Left ventricle myocardium superior (tissue), 1 donor: ENCODE results near the gene COA8. TPM values are rescaled to one million over a fixed set of nuclear protein-coding genes. Genes with fewer than 3 reads are reported as not detected.

ENCODE experiments used
- ATAC-seq: fragments of 200-7000 bp; cut with Tn5 transposase; one replicate; pipeline ENCODE4 v1.9.1; 2020; ENCODE audit warnings: mild to moderate bottlenecking, moderate library complexity
- DNase-seq: peaks from one replicate; pipeline ENCODE4 v3.0.0-alpha.2; 2020
- intact Hi-C: fragments of 100-400 bp; cut with micrococcal nuclease; formaldehyde crosslinking; loops from one replicate; pipeline ENCODE4 v1.11.0; 2022
- total RNA-seq: library from RNA; stranded (reverse); fragmentation: NEBNext Ultra II Directional; extraction: Animal tissue kit (Norgen Biotek cat#: 25700); gene quantifications from one replicate; pipeline ENCODE4 v1.2.1, GENCODE V29; 2021
- donor health status: DM: no; HTN: yes; CAD: no; lungs with severe emphysema.

Gene COA8
- total RNA-seq, 1 donor from 2014 or later = 56.2 TPM

DNA sequence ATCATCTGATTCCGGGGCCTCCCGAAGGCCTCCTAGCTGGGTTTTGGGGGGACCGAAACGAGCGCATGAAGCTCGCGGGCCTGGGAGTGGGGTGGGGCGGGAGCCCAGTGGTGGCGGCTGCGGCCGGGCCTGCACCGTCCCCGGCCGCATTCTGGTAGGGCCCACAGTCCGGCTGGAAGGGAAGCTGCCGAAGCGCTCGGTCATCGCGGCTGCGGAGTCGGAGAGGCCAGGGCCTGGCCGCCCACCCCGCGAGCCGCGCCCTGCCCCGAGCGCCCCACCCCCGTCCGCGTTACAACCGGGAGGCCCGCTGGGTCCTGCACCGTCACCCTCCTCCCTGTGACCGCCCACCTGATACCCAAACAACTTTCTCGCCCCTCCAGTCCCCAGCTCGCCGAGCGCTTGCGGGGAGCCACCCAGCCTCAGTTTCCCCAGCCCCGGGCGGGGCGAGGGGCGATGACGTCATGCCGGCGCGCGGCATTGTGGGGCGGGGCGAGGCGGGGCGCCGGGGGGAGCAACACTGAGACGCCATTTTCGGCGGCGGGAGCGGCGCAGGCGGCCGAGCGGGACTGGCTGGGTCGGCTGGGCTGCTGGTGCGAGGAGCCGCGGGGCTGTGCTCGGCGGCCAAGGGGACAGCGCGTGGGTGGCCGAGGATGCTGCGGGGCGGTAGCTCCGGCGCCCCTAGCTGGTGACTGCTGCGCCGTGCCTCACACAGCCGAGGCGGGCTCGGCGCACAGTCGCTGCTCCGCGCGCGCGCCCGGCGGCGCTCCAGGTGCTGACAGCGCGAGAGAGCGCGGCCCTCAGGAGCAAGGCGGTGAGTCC, 66.1 kb downstream of the COA8 start, which contains the start of gene KLC1:
Gene KLC1, plus strand, starts transcription at position 528 of the 819 bp plus-strand sequence. CDS start 25,354 bp downstream, outside the sequence.
- intact Hi-C loops = no loop called here
- ATAC-seq (peak; percentile 87), DNase-seq (peak; percentile 94)

DNA sequence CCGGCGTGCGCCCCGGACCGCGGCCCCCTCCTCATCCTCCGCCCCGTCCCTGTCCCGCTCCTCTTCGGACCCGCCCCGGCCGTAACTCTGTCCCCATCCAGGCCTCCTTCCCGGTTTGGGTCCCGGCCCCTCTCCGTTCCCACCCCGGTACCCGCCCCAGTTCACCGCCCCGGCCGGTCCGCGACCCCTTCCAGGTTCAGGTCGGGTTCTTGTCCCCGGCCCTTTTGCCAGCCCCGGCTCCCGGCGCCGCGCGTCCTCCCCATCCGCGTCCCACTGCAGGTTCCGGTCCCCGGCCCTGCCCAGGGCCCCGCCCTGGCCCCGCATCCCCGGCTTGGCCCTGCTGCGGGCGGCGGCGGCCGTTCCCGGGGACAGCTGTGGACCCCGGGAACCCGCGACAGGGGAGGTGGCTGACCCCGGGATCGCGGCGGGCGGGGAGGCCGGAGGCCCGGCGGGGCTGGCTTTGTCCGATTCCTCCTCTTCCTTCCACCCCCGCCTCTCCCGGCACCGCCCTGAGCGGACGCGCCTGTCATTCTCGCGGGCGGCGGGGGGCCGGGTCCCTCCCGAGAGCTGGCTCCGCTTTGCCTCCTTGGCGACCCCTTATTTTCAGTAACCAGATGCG, 66.9 kb downstream of the COA8 start:
- intact Hi-C loops = no loop called here

DNA sequence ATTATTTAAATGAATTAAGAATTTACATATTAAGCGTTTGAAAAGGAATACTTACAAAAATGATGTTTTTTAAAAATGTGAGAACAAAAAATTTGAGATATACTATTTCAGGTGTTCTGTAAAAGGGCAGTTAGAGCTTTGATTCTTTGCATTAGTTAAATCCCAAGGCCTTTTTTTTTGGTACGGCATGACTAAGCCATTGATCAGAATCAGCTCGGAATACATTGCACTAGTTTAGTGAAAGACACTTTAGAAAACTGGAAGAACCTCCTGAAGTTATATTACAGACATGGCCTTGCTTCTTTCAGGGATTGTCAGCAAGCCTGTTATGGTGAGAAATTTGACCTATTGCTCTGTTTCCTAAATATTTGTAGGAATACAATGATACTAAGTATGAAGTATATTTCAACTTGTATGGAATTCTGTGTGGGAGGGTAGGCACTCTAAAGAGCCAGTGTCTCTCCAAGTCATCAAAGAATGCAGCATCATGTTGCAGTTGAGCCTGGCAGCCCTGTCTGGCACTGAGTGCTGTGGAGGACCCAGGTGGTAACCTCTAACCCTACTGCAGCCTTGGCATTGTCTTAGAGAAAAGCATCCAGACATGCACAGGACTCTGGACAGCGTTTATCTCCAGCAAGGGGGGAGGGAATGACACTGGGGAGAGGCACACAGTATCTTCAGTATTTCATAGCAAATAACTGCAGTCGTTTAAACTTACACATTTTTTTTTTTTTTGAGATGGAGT, 67.8 kb downstream of the COA8 start:
- ATAC-seq (no peak), DNase-seq (no peak)
- intact Hi-C loops = no loop called here

More for the DNA sequence above, 66.9 kb downstream of the COA8 start:
- DNase-seq = peak; percentile 77
- peak; percentile 47 for ATAC-seq

DNA sequence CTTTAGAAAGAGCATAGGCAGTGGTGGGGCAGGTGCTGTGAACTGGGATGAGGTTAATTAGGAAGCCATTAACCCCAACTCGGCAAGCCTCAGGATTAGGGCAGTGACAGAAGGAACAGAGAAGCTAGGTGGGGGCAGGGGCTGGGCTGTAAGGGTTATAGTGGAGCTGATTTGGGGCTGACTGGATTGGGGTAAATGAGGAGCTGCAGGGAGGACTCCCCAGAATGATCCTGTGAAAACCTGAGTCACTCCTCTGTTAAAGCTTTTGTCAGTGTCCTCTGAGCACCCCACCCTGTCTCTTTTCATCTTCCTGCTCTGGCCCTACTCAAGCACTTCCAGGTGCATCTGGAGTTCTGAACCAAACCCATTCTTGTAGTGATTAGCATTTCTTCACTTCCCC, 70.6 kb downstream of the COA8 start:
- ATAC-seq (no peak), DNase-seq (no peak)
- intact Hi-C loops = no loop called here

DNA sequence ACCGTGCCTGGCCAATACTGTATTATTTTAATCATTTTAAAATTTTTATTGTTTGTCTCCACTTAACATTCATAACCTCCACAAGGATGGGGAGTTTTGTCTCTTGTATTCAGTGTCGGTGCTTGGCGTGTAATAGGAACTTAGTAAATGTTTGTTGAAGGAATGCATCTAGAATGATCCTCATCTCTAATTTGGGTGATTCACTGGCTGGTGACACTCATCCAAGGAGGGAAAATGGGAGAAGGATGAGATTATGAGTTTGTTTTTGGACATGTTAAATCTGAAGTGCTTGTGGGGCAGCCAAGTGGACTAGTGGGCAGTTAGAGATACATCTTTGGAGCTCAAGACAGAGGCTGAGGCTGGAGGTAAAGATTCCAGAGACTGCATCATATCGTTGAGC, 71.4 kb downstream of the COA8 start:
- no peak for DNase-seq
- intact Hi-C loops = no loop called here
- ATAC-seq = no peak

DNA sequence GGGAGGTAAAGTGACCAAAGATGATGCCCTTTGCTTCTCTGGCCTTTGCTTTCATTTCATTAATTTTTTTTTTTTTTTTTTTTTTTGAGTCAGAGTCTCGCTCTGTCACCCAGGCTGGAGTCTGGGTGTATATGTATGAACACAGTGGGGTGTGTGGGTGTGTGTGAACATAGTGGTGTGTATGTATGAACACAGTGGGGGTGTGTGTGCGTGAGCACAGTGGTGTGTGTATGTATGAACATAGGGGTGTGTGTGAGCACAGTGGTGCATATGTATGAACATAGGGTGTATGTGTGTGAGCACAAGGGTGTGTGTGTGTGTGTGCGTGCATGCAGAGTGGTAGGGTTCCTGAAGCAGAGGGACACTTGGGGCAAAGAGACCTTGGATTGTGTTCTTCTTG, 75.8 kb downstream of the COA8 start:
- DNase-seq (no peak), ATAC-seq (peak; percentile 15)
- intact Hi-C loops = no loop called here

Other genes starting within 250 kb of the COA8 start
- gene EIF5, start 228.7 kb upstream of the COA8 start, total RNA-seq = 240 TPM
- gene MARK3, start 177.5 kb upstream of the COA8 start, total RNA-seq = 127 TPM
- 533 TPM for gene CKB, start 40.1 kb upstream of the COA8 start, total RNA-seq
- 5.5 TPM for gene TRMT61A, start 33.8 kb upstream of the COA8 start, total RNA-seq
- gene BAG5, start 303 bp upstream of the COA8 start, total RNA-seq = 16.4 TPM
- 146 TPM for gene KLC1, start 66.3 kb downstream of the COA8 start, total RNA-seq
- gene XRCC3, start 152.5 kb downstream of the COA8 start, total RNA-seq = 2.7 TPM
- gene ZFYVE21, start 152.8 kb downstream of the COA8 start, total RNA-seq = 53.1 TPM